K562 (cell line): ENCODE measurements around the gene ZBTB48. TPM values are rescaled to one million over a fixed set of nuclear protein-coding genes. Genes with fewer than 3 reads are reported as not detected.

ENCODE experiments used
- ATAC-seq: fragments of 200-7000 bp; cut with Tn5 transposase; 3 replicates; pipeline ENCODE4 v1.9.1; 2020; ENCODE audit warnings: moderate library complexity
- BruUV-seq: library from RNA; stranded (reverse); fragments of 400-500 nt; replicated peaks from 2 replicates; lab custom pipeline; 2021; lab: Mats Ljungman, UMichigan
- CTCF ChIA-PET: fragments of 300-600 bp; formaldehyde crosslinking; extraction: SDS; loops from one replicate; lab custom pipeline; 2021; ENCODE audit warnings: low intra/inter-chr PET ratio; lab: Yijun Ruan, JAX
- POLR2A ChIA-PET: fragments of 300-600, 350-650 bp; sonication (Branson Sonifier 250); formaldehyde crosslinking; extraction: SDS; loops from one replicate; lab custom pipeline; 2021; ENCODE audit warnings: antibody characterized with exemption, inconsistent platforms; lab: Yijun Ruan, JAX
- DNase-seq, 4 experiments: peaks; one replicate each; pipeline versions ENCODE4 v3.0.0 to v3.0.0-alpha.2; 2011 to 2018; ENCODE audit warnings: low spot score in 3 of 4, mixed read lengths in 3 of 4; ENCODE audit errors: extremely low read depth in 1 of 4
- FAIRE-seq: peaks from 2 replicates; lab custom pipeline; 2011; peaks lifted over from hg19 to GRCh38; lab: Jason Lieb, UNC
- H2AFZ ChIP-seq: 2 replicates; pipeline ENCODE4 v1.6.0; 2011; ENCODE audit warnings: low read depth, low read length, control low read depth, inconsistent platforms
- H3K27ac ChIP-seq: fragments of 200-600 bp; 3 replicates; pipeline ENCODE4 v1.8.0; 2011; ENCODE audit warnings: low read depth, mild to moderate bottlenecking, control low read depth, inconsistent platforms, low read length, moderate library complexity, mixed read lengths; ENCODE audit errors: extremely low read depth
- H3K27me3 ChIP-seq, 2 experiments: fragments of 300-600 bp in 1 of 2; 2 replicates in 1 of 2; 3 replicates in 1 of 2; pipeline versions ENCODE4 v1.6.0 to v1.8.0; 2011; ENCODE audit warnings: inconsistent platforms in 2 of 2, low read length in 2 of 2, mild to moderate bottlenecking in 1 of 2, mixed read lengths in 1 of 2, moderate library complexity in 1 of 2; ENCODE audit not compliant: control insufficient read depth in 2 of 2, insufficient read depth in 2 of 2
- H3K36me3 ChIP-seq: fragments of 300-600 bp; 3 replicates; pipeline ENCODE4 v1.8.0; 2011; ENCODE audit warnings: mild to moderate bottlenecking, low read length, inconsistent platforms; ENCODE audit not compliant: control insufficient read depth, insufficient read depth
- H3K4me1 ChIP-seq, 2 experiments: fragments of 200-600 bp in 1 of 2; replicated peaks in 1 of 2; 2 replicates in 1 of 2; 3 replicates in 1 of 2; pipeline versions ENCODE4 v1.5.1 to v1.8.0; 2011; ENCODE audit warnings: inconsistent platforms in 2 of 2, low read length in 2 of 2, mild to moderate bottlenecking in 1 of 2, mixed read lengths in 1 of 2, moderate library complexity in 1 of 2; ENCODE audit not compliant: control insufficient read depth in 2 of 2, insufficient read depth in 2 of 2
- H3K4me2 ChIP-seq: 2 replicates; pipeline ENCODE4 v1.6.1; 2011; ENCODE audit warnings: low read length, control low read depth, inconsistent platforms, mixed read lengths; ENCODE audit not compliant: insufficient read depth
- H3K4me3 ChIP-seq: fragments of 200-600 bp; sonication (generic), shearing (Covaris generic); 2 replicates; pipeline ENCODE4 v1.5.1; 2016; ENCODE audit warnings: control low read depth, inconsistent platforms
- H3K79me2 ChIP-seq: fragments of 200-600 bp; 3 replicates; pipeline ENCODE4 v1.8.0; 2011; ENCODE audit warnings: low read length, inconsistent platforms; ENCODE audit not compliant: control insufficient read depth, insufficient read depth
- H3K9ac ChIP-seq, 2 experiments: 2 replicates each; pipeline versions ENCODE4 v1.6.0 to v1.6.1; 2011; ENCODE audit warnings: low read depth in 2 of 2, low read length in 2 of 2, control low read depth in 1 of 2, inconsistent platforms in 1 of 2, mild to moderate bottlenecking in 1 of 2, mixed read lengths in 1 of 2; ENCODE audit not compliant: insufficient read depth in 1 of 2
- H3K9me1 ChIP-seq: one replicate; pipeline ENCODE4 v1.6.0; 2011; ENCODE audit warnings: inconsistent platforms, mild to moderate bottlenecking, low read length, moderate library complexity; ENCODE audit not compliant: control insufficient read depth, insufficient read depth
- H3K9me3 ChIP-seq: replicated peaks from 2 replicates; pipeline ENCODE4 v1.5.1; 2011; ENCODE audit warnings: low read depth, low read length, inconsistent platforms; ENCODE audit not compliant: control insufficient read depth, insufficient read depth
- H4K20me1 ChIP-seq: replicated peaks from 2 replicates; pipeline ENCODE4 v1.6.1; 2011; ENCODE audit warnings: low read length, inconsistent platforms, mixed read lengths; ENCODE audit not compliant: control insufficient read depth, insufficient read depth
- ADNP ChIP-seq: fragments of 200-800 bp; sonication (Bioruptor generic); IDR thresholded peaks from 2 replicates; pipeline ENCODE4 v1.6.1; 2016; ENCODE audit warnings: missing genetic modification characterization, missing compliant biosample characterization
- ARHGAP35 ChIP-seq: fragments of 450-650 bp; IDR thresholded peaks from 2 replicates; pipeline ENCODE4 v1.6.1; 2018; ENCODE audit not compliant: partially characterized antibody
- BACH1 ChIP-seq: fragments of 200-800 bp; sonication (Bioruptor generic); IDR thresholded peaks from 2 replicates; pipeline ENCODE4 v1.6.1; 2016; ENCODE audit warnings: missing genetic modification characterization, missing compliant biosample characterization
- CBX5 ChIP-seq: IDR thresholded peaks from 2 replicates; pipeline ENCODE4 v1.6.1; 2014; ENCODE audit warnings: low read depth, borderline replicate concordance
- FUS ChIP-seq: fragments of 200-400 bp; formaldehyde crosslinking; optimal IDR thresholded peaks from 2 replicates; pipeline ENCODE3; 2017; ENCODE audit warnings: low read depth, low read length
- MEF2D ChIP-seq: conservative IDR thresholded peaks from 2 replicates; pipeline ENCODE4 v1.6.1; 2016; ENCODE audit warnings: low read depth, missing genetic modification characterization, missing compliant biosample characterization
- NFRKB ChIP-seq: fragments of 450-650 bp; IDR thresholded peaks from 2 replicates; pipeline ENCODE4 v1.6.1; 2016; ENCODE audit warnings: low read depth
- PCBP2 ChIP-seq: fragments of 200-400 bp; formaldehyde crosslinking; IDR thresholded peaks from 2 replicates; pipeline ENCODE4 v1.6.1; 2018; ENCODE audit warnings: low read length, low read depth, mild to moderate bottlenecking, moderate library complexity; ENCODE audit not compliant: poor library complexity, severe bottlenecking
- RB1 ChIP-seq: fragments of 450-650 bp; IDR thresholded peaks from 2 replicates; pipeline ENCODE4 v1.6.1; 2017; ENCODE audit warnings: low read depth, mild to moderate bottlenecking
- SAFB2 ChIP-seq: fragments of 200-400 bp; formaldehyde crosslinking; IDR thresholded peaks from 2 replicates; pipeline ENCODE4 v1.6.1; 2018; ENCODE audit warnings: borderline replicate concordance, low read length, low read depth, moderate library complexity; ENCODE audit not compliant: severe bottlenecking
- SIX5 ChIP-seq, 2 experiments: IDR thresholded peaks; 2 replicates each; pipeline ENCODE4 v1.6.1; 2011; ENCODE audit warnings: low read length in 2 of 2, borderline replicate concordance in 1 of 2, low read depth in 1 of 2, mild to moderate bottlenecking in 1 of 2, moderate library complexity in 1 of 2; ENCODE audit not compliant: insufficient read depth in 1 of 2
- TBP ChIP-seq: optimal IDR thresholded peaks from 2 replicates; pipeline ENCODE3; 2011; ENCODE audit warnings: low read depth, low read length, improper control_type of control experiment
- ZNF311 ChIP-seq: fragments of 250-450 bp; sonication (Bioruptor Pico); IDR thresholded peaks from 2 replicates; pipeline ENCODE4 v1.4.0; 2020; ENCODE audit warnings: mild to moderate bottlenecking, moderate library complexity
- WGBS: fragments of 100-300 bp; shearing (Covaris generic); methylation state at CpG from one replicate; pipeline ENCODE4 v1.1.6; 2016; ENCODE audit warnings: low coverage, mixed read lengths; ENCODE audit not compliant: insufficient coverage; ENCODE audit errors: missing lambda C conversion rate; 5-methylcytosine and 5-hydroxymethylcytosine counted together
- in situ Hi-C: fragments of 300-500 bp; cut with MboI; formaldehyde crosslinking; loops from 4 replicates; pipeline ENCODE4 v1.15.0; 2018; ENCODE audit warnings: inconsistent platforms, mixed read lengths
- intact Hi-C: fragments of 100-400 bp; cut with micrococcal nuclease; formaldehyde crosslinking; loops from 2 replicates; pipeline ENCODE4 v1.14.2; 2022
- polyA plus RNA-seq, 8 experiments: library from polyadenylated mRNA; depleted of rRNA in 4 of 8; stranded (reverse) in 5 of 8; unstranded in 3 of 8; fragments of >200 nt; fragmentation: Nextera tagmentation in 2 of 8; fragmentation: Illumina TruSeq in 1 of 8; extraction: Ambion mirVana in 2 of 8; extraction: Trizol in 1 of 8; gene quantifications; 2 replicates each; pipeline versions ENCODE4 v1.2.1 to v1.2.3, GENCODE V29; 2011 to 2014; ENCODE audit warnings: inconsistent platforms in 1 of 8, missing spikeins in 1 of 8
- total RNA-seq, 7 experiments: library from RNA; depleted of rRNA in 6 of 7; stranded (reverse); fragments of >200 nt in 6 of 7; fragmentation: Illumina TruSeq in 2 of 7; extraction: Trizol in 2 of 7; gene quantifications; 2 replicates each; pipeline versions ENCODE4 v1.2.1 to v1.2.3, GENCODE V29; 2011 to 2021; ENCODE audit warnings: low replicate concordance in 1 of 7
- TF ChIP-seq, protein P1 (sequence below), 3 experiments: fragments of 200-800 bp in 1 of 3; sonication (Bioruptor generic) in 1 of 3; sonication (generic) in 1 of 3; formaldehyde crosslinking in 1 of 3; IDR thresholded peaks; 2 replicates each; pipeline versions ENCODE4 v1.6.1 to v1.8.0; 2016 to 2022; ENCODE audit warnings: mild to moderate bottlenecking in 2 of 3, missing compliant biosample characterization in 2 of 3, missing genetic modification characterization in 2 of 3, missing genetic modification reagents in 1 of 3
- TF ChIP-seq, protein P2 (sequence below): fragments of 250-450 bp; sonication (Bioruptor Pico); IDR thresholded peaks from 2 replicates; pipeline ENCODE4 v1.8.0; 2021; ENCODE audit warnings: borderline replicate concordance, mild to moderate bottlenecking, moderate library complexity; ENCODE audit not compliant: poor library complexity, severe bottlenecking

Gene ZBTB48
- total and polyA plus RNA-seq, 9 of the 15 experiments (the other 6 are each of a cell fraction or from before 2014, with no cell fraction given) = 1.9 to 66.9 (median 29.5) TPM

DNA sequence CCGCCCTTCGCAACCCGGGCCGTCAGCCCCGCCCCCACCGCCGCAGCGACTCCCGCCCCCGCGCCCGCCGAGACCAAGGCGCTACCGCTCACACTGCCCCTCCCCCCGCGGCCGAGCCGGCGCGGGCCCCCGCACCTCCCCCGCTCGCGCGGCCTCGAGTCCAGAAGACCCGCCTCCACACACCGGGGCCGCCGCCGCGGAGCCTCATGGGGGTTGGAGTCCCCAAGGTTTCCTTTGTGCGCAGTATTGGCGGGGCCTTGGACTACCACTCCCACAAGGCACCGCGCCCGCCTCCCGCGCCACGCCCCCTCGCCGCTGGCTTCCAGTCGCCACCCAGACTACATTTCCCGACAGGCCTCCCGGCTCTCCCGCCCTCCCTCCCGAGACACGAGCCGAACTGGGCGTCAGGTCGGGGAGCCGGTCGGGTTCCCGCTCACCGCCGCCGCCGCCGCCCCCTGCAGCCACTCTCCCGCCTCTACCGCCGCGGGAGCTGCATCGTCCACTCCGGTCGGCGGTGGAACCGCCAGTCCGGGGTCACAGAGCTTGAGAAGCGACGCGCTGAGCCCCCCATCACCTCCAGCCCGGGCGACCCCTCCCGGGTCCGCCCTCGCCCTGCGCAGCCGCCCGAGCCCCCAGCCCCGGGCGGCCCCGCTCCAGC lies 33.7 kb downstream of the ZBTB48 start, which contains the start of gene PHF13:
Gene PHF13 (plus strand): TSS at position 371 of the 658 bp plus-strand sequence. CDS start 336 bp downstream, outside the sequence.
- Histone ChIP-seq H3K4me1 (peaks cover 21 to 47% of the 10 kb centered on the region in 2 experiments), H3K9me3 (no peaks in the 10 kb centered on the region), H3K9me1 (no peaks in the 10 kb centered on the region), H3K27ac (peak within 1 kb of the TSS; percentile 94), H3K27me3 (no peaks in the 10 kb centered on the region), H3K4me3 (peak within 1 kb of the TSS; percentile 97), H3K36me3 (peaks cover 23% of the 10 kb centered on the region; the same call in 2 of the 3 replicates), H4K20me1 (peaks cover 14% of the 10 kb centered on the region), H2AFZ (peak within 1 kb of the TSS; percentile 81), H3K4me2 (peak within 1 kb of the TSS; percentile 98), H3K9ac (peak within 1 kb of the TSS; percentile 87 to 99), H3K79me2 (peaks cover 64% of the 10 kb centered on the region)
- intact Hi-C loops (loop anchor here (1.0 to 2.0 kb wide), 2 partner anchors 12 to 13 kb away; no protein-coding TSS in a partner anchor), in situ Hi-C loops (no loop called here)
- ChIA-PET CTCF (no interaction called here), POLR2A (interaction anchor here (0.6 to 1.2 kb wide), 7 partner anchors 8 to 52 kb away, joined by 3 to 10 read pairs (median 4); partner anchors contain the start of gene KLHL21)
- BruUV-seq = no TSS peak
- FAIRE-seq (peak; percentile 71), DNase-seq (peak; percentile 91 to 100 (median 96)), ATAC-seq (peak; percentile 91)
- WGBS = 0% methylated on average over 13 of the region's 84 CpGs
- TF ChIP-seq TBP (peak; percentile 47), RB1 (peak; percentile 89), CBX5 (no peak), PCBP2 (no peak), ZNF311 (CRISPR knock-in tag) (no peak), FUS (peak; percentile 32), SIX5 (IDR thresholded peaks at IDR 0.05; ENCODE audit: borderline replicate concordance in 1 of 2, insufficient read depth in 1 of 2, low read depth in 1 of 2, low read length in 2 of 2) (peak; percentile 93 to 95), BACH1 (tag) (no peak), NFRKB (no peak), ADNP (tag) (no peak), SAFB2 (no peak), MEF2D (no peak), ARHGAP35 (no peak)
- TF ChIP-seq, protein P1, sequence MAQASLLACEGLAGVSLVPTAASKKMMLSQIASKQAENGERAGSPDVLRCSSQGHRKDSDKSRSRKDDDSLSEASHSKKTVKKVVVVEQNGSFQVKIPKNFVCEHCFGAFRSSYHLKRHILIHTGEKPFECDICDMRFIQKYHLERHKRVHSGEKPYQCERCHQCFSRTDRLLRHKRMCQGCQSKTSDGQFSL (CRISPR knock-in tag; IDR thresholded peaks at IDR 0.05) = no peak
- TF ChIP-seq, protein P1 (tag; IDR thresholded peaks at IDR 0.05) = peak in 1 of 2 experiments; percentile 17; a peak in 1 of 4 replicates
- TF ChIP-seq, protein P2, sequence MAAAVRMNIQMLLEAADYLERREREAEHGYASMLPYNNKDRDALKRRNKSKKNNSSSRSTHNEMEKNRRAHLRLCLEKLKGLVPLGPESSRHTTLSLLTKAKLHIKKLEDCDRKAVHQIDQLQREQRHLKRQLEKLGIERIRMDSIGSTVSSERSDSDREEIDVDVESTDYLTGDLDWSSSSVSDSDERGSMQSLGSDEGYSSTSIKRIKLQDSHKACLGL = no peak
